GM23338 (cell line): Measurements from ENCODE around the gene FOXP1. TPM values are rescaled to one million over a fixed set of nuclear protein-coding genes. Genes with fewer than 3 reads are reported as not detected.

Experiments
- ATAC-seq: fragments of 200-7000 bp; cut with Tn5 transposase; 3 replicates; pipeline ENCODE4 v1.9.1; 2020
- DNase-seq: peaks from one replicate; pipeline ENCODE4 v3.0.0-alpha.2; 2015; ENCODE audit warnings: low spot score
- H2AFZ ChIP-seq: fragments of 200-600 bp; sonication (generic); 2 replicates; pipeline ENCODE4 v1.8.0; 2016; ENCODE audit warnings: antibody characterized with exemption, mild to moderate bottlenecking, moderate library complexity
- H3F3A ChIP-seq: fragments of 200-600 bp; sonication (generic); replicated peaks from 2 replicates; pipeline ENCODE4 v1.8.0; 2017; ENCODE audit warnings: antibody characterized with exemption, mixed run types, low read depth
- H3K27ac ChIP-seq: fragments of 200-600 bp; sonication (generic); 2 replicates; pipeline ENCODE4 v1.6.1; 2016; ENCODE audit warnings: low read depth
- H3K27me3 ChIP-seq: fragments of 200-600 bp; sonication (generic); 2 replicates; pipeline ENCODE4 v1.8.0; 2016; ENCODE audit warnings: mild to moderate bottlenecking, mixed run types, moderate library complexity; ENCODE audit not compliant: insufficient read depth
- H3K36me3 ChIP-seq: fragments of 200-600 bp; sonication (generic); 2 replicates; pipeline ENCODE4 v1.8.0; 2016; ENCODE audit warnings: mild to moderate bottlenecking; ENCODE audit not compliant: insufficient read depth
- H3K4me1 ChIP-seq: fragments of 200-600 bp; sonication (generic); 2 replicates; pipeline ENCODE4 v1.8.0; 2016; ENCODE audit warnings: mild to moderate bottlenecking, moderate library complexity; ENCODE audit not compliant: insufficient read depth
- H3K4me2 ChIP-seq: fragments of 200-600 bp; sonication (generic); 2 replicates; pipeline ENCODE4 v1.7.1; 2017; ENCODE audit warnings: mixed run types
- H3K4me3 ChIP-seq: fragments of 200-600 bp; sonication (generic); 2 replicates; pipeline ENCODE4 v1.6.1; 2016; ENCODE audit warnings: mixed run types
- H3K79me2 ChIP-seq: fragments of 200-600 bp; sonication (generic); replicated peaks from 2 replicates; pipeline ENCODE4 v1.8.0; 2017; ENCODE audit warnings: mild to moderate bottlenecking; ENCODE audit not compliant: insufficient read depth
- H3K9me2 ChIP-seq: fragments of 200-600 bp; sonication (generic); 2 replicates; pipeline ENCODE4 v1.8.0; 2017; ENCODE audit not compliant: insufficient read depth
- H4K20me1 ChIP-seq: fragments of 200-600 bp; sonication (generic); replicated peaks from 2 replicates; pipeline ENCODE4 v1.8.0; 2017; ENCODE audit warnings: mild to moderate bottlenecking; ENCODE audit not compliant: insufficient read depth
- H3K27ac Mint-ChIP-seq: 2 replicates; pipeline ENCODE4 v1.8.0; 2020; ENCODE audit warnings: inconsistent platforms, mild to moderate bottlenecking, moderate library complexity, mixed read lengths
- H3K27me3 Mint-ChIP-seq: 3 replicates; pipeline ENCODE4 v1.8.0; 2022; ENCODE audit warnings: low read depth, mild to moderate bottlenecking, moderate library complexity, mixed read lengths, inconsistent platforms; ENCODE audit not compliant: insufficient read depth, poor library complexity
- H3K36me3 Mint-ChIP-seq: 3 replicates; pipeline ENCODE4 v1.8.0; 2021; ENCODE audit warnings: low read depth, mild to moderate bottlenecking, inconsistent platforms, moderate library complexity, mixed read lengths
- H3K4me1 Mint-ChIP-seq: 3 replicates; pipeline ENCODE4 v1.8.0; 2020; ENCODE audit warnings: mild to moderate bottlenecking, inconsistent platforms, mixed read lengths
- H3K4me3 Mint-ChIP-seq: 3 replicates; pipeline ENCODE4 v1.8.0; 2021; ENCODE audit warnings: moderate library complexity, mild to moderate bottlenecking, inconsistent platforms, mixed read lengths
- H3K9me3 Mint-ChIP-seq: 3 replicates; pipeline ENCODE4 v1.8.0; 2020; ENCODE audit warnings: moderate library complexity, mild to moderate bottlenecking, inconsistent platforms, mixed read lengths
- CREB1 ChIP-seq: fragments of 250-450 bp; sonication (Bioruptor Pico); IDR thresholded peaks from 2 replicates; pipeline ENCODE4 v1.5.0; 2020; ENCODE audit warnings: low read depth, mild to moderate bottlenecking, moderate library complexity
- CTCF ChIP-seq, 2 experiments: fragments of 200-600 bp in 1 of 2; sonication (generic) in 1 of 2; conservative IDR thresholded peaks; 2 replicates each; pipeline versions ENCODE4 v1.5.1 to v1.6.1; 2016 to 2017; ENCODE audit warnings: antibody characterized with exemption in 2 of 2, low read depth in 2 of 2, mild to moderate bottlenecking in 2 of 2, moderate library complexity in 1 of 2
- EZH2 ChIP-seq: fragments of 200-600 bp; sonication (generic); IDR thresholded peaks from one replicate; pipeline ENCODE4 v1.8.0; 2017; ENCODE audit warnings: antibody characterized with exemption, mild to moderate bottlenecking, low read depth; ENCODE audit not compliant: unreplicated experiment
- EZH2phosphoT487 ChIP-seq: fragments of 200-600 bp; sonication (generic); IDR thresholded peaks from one replicate; pipeline ENCODE4 v1.8.1; 2018; ENCODE audit warnings: antibody characterized with exemption; ENCODE audit not compliant: unreplicated experiment
- JUNB ChIP-seq: IDR thresholded peaks from one replicate; pipeline ENCODE4 v1.6.1; 2016; ENCODE audit warnings: antibody characterized with exemption; ENCODE audit not compliant: unreplicated experiment
- NANOG ChIP-seq: IDR thresholded peaks from 2 replicates; pipeline ENCODE4 v1.6.1; 2016; ENCODE audit warnings: antibody characterized with exemption, borderline replicate concordance
- POLR2AphosphoS5 ChIP-seq: IDR thresholded peaks from 2 replicates; pipeline ENCODE4 v1.6.1; 2016; ENCODE audit warnings: antibody characterized with exemption, low read depth
- REST ChIP-seq: IDR thresholded peaks from one replicate; pipeline ENCODE4 v1.6.1; 2018; ENCODE audit warnings: antibody characterized with exemption; ENCODE audit not compliant: unreplicated experiment
- STAT1 ChIP-seq: IDR thresholded peaks from one replicate; pipeline ENCODE4 v1.6.1; 2016; ENCODE audit warnings: antibody characterized with exemption; ENCODE audit not compliant: unreplicated experiment
- ZNF114 ChIP-seq: fragments of 250-450 bp; sonication (Bioruptor Pico); IDR thresholded peaks from 2 replicates; pipeline ENCODE4 v1.5.0; 2020; ENCODE audit warnings: mild to moderate bottlenecking, moderate library complexity
- ZNF331 ChIP-seq: fragments of 250-450 bp; sonication (Bioruptor Pico); IDR thresholded peaks from 2 replicates; pipeline ENCODE4 v1.5.0; 2020; ENCODE audit warnings: low read depth, mild to moderate bottlenecking, moderate library complexity
- ZNF462 ChIP-seq: fragments of 250-450 bp; sonication (Bioruptor Pico); IDR thresholded peaks from 2 replicates; pipeline ENCODE4 v1.5.0; 2020; ENCODE audit warnings: mild to moderate bottlenecking, moderate library complexity
- polyA plus RNA-seq: library from polyadenylated mRNA; unstranded; fragments of >200 nt; fragmentation: Nextera tagmentation; extraction: Ambion mirVana; gene quantifications from 2 replicates; pipeline ENCODE4 v1.2.1, GENCODE V29; 2016
- total RNA-seq: library from RNA; depleted of rRNA; stranded (reverse); fragments of >200 nt; shearing (Covaris generic); gene quantifications from 2 replicates; pipeline ENCODE4 v1.2.3, GENCODE V29; 2014
- TF ChIP-seq, protein P1 (sequence below): IDR thresholded peaks from 2 replicates; pipeline ENCODE4 v1.6.1; 2016; ENCODE audit warnings: antibody characterized with exemption

FOXP1 gene
- total and polyA plus RNA-seq, 2 experiments from 2014 or later, result 32.9 to 35.5 TPM

DNA sequence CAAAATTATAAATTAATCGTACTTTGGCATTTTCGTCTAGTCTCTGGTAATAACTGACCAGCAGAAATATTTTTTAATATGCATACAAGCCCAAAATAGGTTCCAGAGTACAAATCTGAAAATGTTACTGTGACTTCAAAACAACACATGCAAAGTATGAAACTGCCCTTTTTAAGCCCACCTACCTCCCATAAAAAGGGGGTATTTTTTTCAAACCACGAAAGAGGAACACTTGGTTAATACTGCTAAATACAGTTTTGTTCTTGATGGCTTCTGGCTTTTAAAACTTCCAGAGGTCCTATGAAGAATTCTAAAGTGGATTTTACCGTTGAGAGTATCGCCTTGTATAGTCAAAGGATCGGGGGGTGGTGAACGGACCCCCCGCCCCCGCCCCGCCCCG lies 610.7 kb downstream of the FOXP1 start:
- peaks cover 39% of the 10 kb centered on the region for H3K36me3 Mint-ChIP-seq
- H3K27ac Mint-ChIP-seq, result no peak overlapping the region

More for the DNA sequence above, 610.7 kb downstream of the FOXP1 start:
- Histone ChIP-seq H3K4me1 (peaks cover 18% of the 10 kb centered on the region), H3K79me2 (no peaks in the 10 kb centered on the region), H3K4me3 (no peak overlapping the region), H3K27me3 (no peaks in the 10 kb centered on the region), H3K36me3 (peaks cover 4% of the 10 kb centered on the region), H3K27ac (no peak overlapping the region), H3F3A (no peaks in the 10 kb centered on the region), H4K20me1 (no peaks in the 10 kb centered on the region), H3K9me2 (no peaks in the 10 kb centered on the region), H2AFZ (no peak overlapping the region), H3K4me2 (no peak overlapping the region)
- no peaks in the 10 kb centered on the region for H3K27me3 Mint-ChIP-seq
- no peak for ATAC-seq
- H3K9me3 Mint-ChIP-seq, result no peaks in the 10 kb centered on the region
- TF ChIP-seq NANOG, result no peak
- no peak for TF ChIP-seq EZH2
- no peak for TF ChIP-seq ZNF331 (CRISPR knock-in tag)
- no peak for TF ChIP-seq CREB1 (CRISPR knock-in tag)
- no peak for TF ChIP-seq CTCF (conservative IDR thresholded peaks at IDR 0.05; ENCODE audit: low read depth in 2 of 2)
- no peak for TF ChIP-seq REST
- TF ChIP-seq, protein P1, sequence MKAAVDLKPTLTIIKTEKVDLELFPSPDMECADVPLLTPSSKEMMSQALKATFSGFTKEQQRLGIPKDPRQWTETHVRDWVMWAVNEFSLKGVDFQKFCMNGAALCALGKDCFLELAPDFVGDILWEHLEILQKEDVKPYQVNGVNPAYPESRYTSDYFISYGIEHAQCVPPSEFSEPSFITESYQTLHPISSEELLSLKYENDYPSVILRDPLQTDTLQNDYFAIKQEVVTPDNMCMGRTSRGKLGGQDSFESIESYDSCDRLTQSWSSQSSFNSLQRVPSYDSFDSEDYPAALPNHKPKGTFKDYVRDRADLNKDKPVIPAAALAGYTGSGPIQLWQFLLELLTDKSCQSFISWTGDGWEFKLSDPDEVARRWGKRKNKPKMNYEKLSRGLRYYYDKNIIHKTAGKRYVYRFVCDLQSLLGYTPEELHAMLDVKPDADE, result no peak
- TF ChIP-seq STAT1, result no peak
- TF ChIP-seq JUNB, result no peak
- no peak for TF ChIP-seq ZNF114 (CRISPR knock-in tag)
- TF ChIP-seq POLR2AphosphoS5, result no peak
- no peak for TF ChIP-seq EZH2phosphoT487
- TF ChIP-seq ZNF462 (CRISPR knock-in tag), result no peak
- DNase-seq, result no peak
- peaks cover 23% of the 10 kb centered on the region for H3K4me1 Mint-ChIP-seq
- H3K4me3 Mint-ChIP-seq, result no peak overlapping the region
